K562 (cell line): ENCODE data around the gene GANAB. TPM values are rescaled to one million over a fixed set of nuclear protein-coding genes. Genes with fewer than 3 reads are reported as not detected.

ENCODE experiments used
- BACH1 ChIP-seq: fragments of 200-800 bp; sonication (Bioruptor generic); IDR thresholded peaks from 2 replicates; pipeline ENCODE4 v1.6.1; 2016; ENCODE audit warnings: missing genetic modification characterization, missing compliant biosample characterization
- ETS2 ChIP-seq: IDR thresholded peaks from 2 replicates; pipeline ENCODE4 v1.6.1; 2016; ENCODE audit warnings: borderline replicate concordance, missing genetic modification characterization, mild to moderate bottlenecking, moderate library complexity, missing compliant biosample characterization; ENCODE audit not compliant: poor library complexity, severe bottlenecking
- FUS ChIP-seq: fragments of 200-400 bp; formaldehyde crosslinking; optimal IDR thresholded peaks from 2 replicates; pipeline ENCODE3; 2017; ENCODE audit warnings: low read depth, low read length
- HLTF ChIP-seq: fragments of 450-650 bp; IDR thresholded peaks from 2 replicates; pipeline ENCODE4 v1.6.1; 2016
- MEF2D ChIP-seq: conservative IDR thresholded peaks from 2 replicates; pipeline ENCODE4 v1.6.1; 2016; ENCODE audit warnings: low read depth, missing genetic modification characterization, missing compliant biosample characterization
- NR3C1 ChIP-seq: sonication (generic); formaldehyde crosslinking; IDR thresholded peaks from 2 replicates; pipeline ENCODE4 v1.8.1; 2022; ENCODE audit warnings: missing genetic modification reagents
- PURB ChIP-seq: sonication (generic); formaldehyde crosslinking; IDR thresholded peaks from 2 replicates; pipeline ENCODE4 v1.9.0; 2021; ENCODE audit warnings: low read depth, mild to moderate bottlenecking, missing genetic modification reagents
- SIX5 ChIP-seq, 2 experiments: IDR thresholded peaks; 2 replicates each; pipeline ENCODE4 v1.6.1; 2011; ENCODE audit warnings: low read length in 2 of 2, borderline replicate concordance in 1 of 2, low read depth in 1 of 2, mild to moderate bottlenecking in 1 of 2, moderate library complexity in 1 of 2; ENCODE audit not compliant: insufficient read depth in 1 of 2
- SMARCB1 ChIP-seq: IDR thresholded peaks from 2 replicates; pipeline ENCODE4 v1.6.1; 2011; ENCODE audit warnings: improper control_type of control experiment, low read depth; ENCODE audit not compliant: insufficient read length
- SRSF3 ChIP-seq: fragments of 200-400 bp; formaldehyde crosslinking; IDR thresholded peaks from 2 replicates; pipeline ENCODE4 v1.6.1; 2016; ENCODE audit warnings: mild to moderate bottlenecking, low read length, moderate library complexity; ENCODE audit not compliant: insufficient read depth
- STAT5B ChIP-seq: fragments of 250-450 bp; sonication (Bioruptor Pico); IDR thresholded peaks from 2 replicates; pipeline ENCODE4 v1.8.0; 2021; ENCODE audit warnings: mild to moderate bottlenecking, inconsistent platforms
- TCF7 ChIP-seq: sonication (generic); IDR thresholded peaks from 2 replicates; pipeline ENCODE4 v1.6.1; 2016; ENCODE audit warnings: antibody characterized with exemption, borderline replicate concordance
- TRIM28 ChIP-seq: fragments of 450-650 bp; IDR thresholded peaks from 2 replicates; pipeline ENCODE4 v1.6.1; 2017
- polyA plus RNA-seq, 8 experiments: library from polyadenylated mRNA; depleted of rRNA in 4 of 8; stranded (reverse) in 5 of 8; unstranded in 3 of 8; fragments of >200 nt; fragmentation: Nextera tagmentation in 2 of 8; fragmentation: Illumina TruSeq in 1 of 8; extraction: Ambion mirVana in 2 of 8; extraction: Trizol in 1 of 8; gene quantifications; 2 replicates each; pipeline versions ENCODE4 v1.2.1 to v1.2.3, GENCODE V29; 2011 to 2014; ENCODE audit warnings: inconsistent platforms in 1 of 8, missing spikeins in 1 of 8
- total RNA-seq, 7 experiments: library from RNA; depleted of rRNA in 6 of 7; stranded (reverse); fragments of >200 nt in 6 of 7; fragmentation: Illumina TruSeq in 2 of 7; extraction: Trizol in 2 of 7; gene quantifications; 2 replicates each; pipeline versions ENCODE4 v1.2.1 to v1.2.3, GENCODE V29; 2011 to 2021; ENCODE audit warnings: low replicate concordance in 1 of 7
- TF ChIP-seq, protein P1 (sequence below): fragments of 250-450 bp; sonication (Bioruptor Pico); IDR thresholded peaks from 2 replicates; pipeline ENCODE4 v1.4.0; 2020
- TF ChIP-seq, protein P2 (sequence below): fragments of 200-800 bp; sonication (Bioruptor generic); IDR thresholded peaks from 2 replicates; pipeline ENCODE4 v1.6.1; 2017; ENCODE audit warnings: missing genetic modification characterization, missing compliant biosample characterization
- TF ChIP-seq, protein P3 (sequence below): sonication (generic); formaldehyde crosslinking; IDR thresholded peaks from 2 replicates; pipeline ENCODE4 v1.8.0; 2022; ENCODE audit warnings: mild to moderate bottlenecking, missing genetic modification reagents

GANAB gene
- total and polyA plus RNA-seq, 9 of the 15 experiments (the other 6 are each of a cell fraction or from before 2014, with no cell fraction given), result 6.5 to 284 (median 161) TPM

DNA sequence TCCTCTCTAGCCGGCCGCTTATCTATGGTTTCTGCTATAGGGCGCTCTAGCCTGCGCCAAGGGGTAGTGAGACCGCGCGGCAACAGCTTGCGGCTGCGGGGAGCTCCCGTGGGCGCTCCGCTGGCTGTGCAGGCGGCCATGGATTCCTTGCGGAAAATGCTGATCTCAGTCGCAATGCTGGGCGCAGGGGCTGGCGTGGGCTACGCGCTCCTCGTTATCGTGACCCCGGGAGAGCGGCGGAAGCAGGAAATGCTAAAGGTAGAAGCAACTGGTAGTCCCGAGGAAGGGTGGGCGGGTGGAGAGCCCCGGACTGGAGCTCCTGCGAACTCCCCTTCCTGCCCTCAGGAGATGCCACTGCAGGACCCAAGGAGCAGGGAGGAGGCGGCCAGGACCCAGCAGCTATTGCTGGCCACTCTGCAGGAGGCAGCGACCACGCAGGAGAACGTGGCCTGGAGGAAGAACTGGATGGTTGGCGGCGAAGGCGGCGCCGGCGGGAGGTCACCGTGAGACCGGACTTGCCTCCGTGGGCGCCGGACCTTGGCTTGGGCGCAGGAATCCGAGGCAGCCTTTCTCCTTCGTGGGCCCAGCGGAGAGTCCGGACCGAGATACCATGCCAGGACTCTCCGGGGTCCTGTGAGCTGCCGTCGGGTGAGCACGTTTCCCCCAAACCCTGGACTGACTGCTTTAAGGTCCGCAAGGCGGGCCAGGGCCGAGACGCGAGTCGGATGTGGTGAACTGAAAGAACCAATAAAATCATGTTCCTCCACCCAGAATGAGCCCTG lies 25.4 kb upstream of the GANAB start, which contains the start of the genes LBHD1 and UQCC3 (continued):
- TF ChIP-seq SRSF3 (0 out of 2 replicates have a peak, but pooled peaks have one; percentile 15), SMARCB1 (no peak), HLTF (no peak), BACH1 (tag) (no peak), NR3C1 (CRISPR knock-in tag) (no peak), FUS (no peak), MEF2D (tag) (no peak), PURB (CRISPR knock-in tag) (no peak), TCF7 (no peak), SIX5 (IDR thresholded peaks at IDR 0.05; ENCODE audit: borderline replicate concordance in 1 of 2, insufficient read depth in 1 of 2, low read depth in 1 of 2, low read length in 2 of 2) (no peak), TRIM28 (0 out of 2 replicates have a peak, but pooled peaks have one; percentile 16), STAT5B (CRISPR knock-in tag) (no peak), ETS2 (no peak)
- TF ChIP-seq, protein P1, sequence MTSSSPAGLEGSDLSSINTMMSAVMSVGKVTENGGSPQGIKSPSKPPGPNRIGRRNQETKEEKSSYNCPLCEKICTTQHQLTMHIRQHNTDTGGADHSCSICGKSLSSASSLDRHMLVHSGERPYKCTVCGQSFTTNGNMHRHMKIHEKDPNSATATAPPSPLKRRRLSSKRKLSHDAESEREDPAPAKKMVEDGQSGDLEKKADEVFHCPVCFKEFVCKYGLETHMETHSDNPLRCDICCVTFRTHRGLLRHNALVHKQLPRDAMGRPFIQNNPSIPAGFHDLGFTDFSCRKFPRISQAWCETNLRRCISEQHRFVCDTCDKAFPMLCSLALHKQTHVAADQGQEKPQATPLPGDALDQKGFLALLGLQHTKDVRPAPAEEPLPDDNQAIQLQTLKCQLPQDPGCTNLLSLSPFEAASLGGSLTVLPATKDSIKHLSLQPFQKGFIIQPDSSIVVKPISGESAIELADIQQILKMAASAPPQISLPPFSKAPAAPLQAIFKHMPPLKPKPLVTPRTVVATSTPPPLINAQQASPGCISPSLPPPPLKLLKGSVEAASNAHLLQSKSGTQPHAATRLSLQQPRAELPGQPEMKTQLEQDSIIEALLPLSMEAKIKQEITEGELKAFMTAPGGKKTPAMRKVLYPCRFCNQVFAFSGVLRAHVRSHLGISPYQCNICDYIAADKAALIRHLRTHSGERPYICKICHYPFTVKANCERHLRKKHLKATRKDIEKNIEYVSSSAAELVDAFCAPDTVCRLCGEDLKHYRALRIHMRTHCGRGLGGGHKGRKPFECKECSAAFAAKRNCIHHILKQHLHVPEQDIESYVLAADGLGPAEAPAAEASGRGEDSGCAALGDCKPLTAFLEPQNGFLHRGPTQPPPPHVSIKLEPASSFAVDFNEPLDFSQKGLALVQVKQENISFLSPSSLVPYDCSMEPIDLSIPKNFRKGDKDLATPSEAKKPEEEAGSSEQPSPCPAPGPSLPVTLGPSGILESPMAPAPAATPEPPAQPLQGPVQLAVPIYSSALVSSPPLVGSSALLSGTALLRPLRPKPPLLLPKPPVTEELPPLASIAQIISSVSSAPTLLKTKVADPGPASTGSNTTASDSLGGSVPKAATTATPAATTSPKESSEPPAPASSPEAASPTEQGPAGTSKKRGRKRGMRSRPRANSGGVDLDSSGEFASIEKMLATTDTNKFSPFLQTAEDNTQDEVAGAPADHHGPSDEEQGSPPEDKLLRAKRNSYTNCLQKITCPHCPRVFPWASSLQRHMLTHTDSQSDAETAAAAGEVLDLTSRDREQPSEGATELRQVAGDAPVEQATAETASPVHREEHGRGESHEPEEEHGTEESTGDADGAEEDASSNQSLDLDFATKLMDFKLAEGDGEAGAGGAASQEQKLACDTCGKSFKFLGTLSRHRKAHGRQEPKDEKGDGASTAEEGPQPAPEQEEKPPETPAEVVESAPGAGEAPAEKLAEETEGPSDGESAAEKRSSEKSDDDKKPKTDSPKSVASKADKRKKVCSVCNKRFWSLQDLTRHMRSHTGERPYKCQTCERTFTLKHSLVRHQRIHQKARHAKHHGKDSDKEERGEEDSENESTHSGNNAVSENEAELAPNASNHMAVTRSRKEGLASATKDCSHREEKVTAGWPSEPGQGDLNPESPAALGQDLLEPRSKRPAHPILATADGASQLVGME, result no peak
- TF ChIP-seq, protein P2, sequence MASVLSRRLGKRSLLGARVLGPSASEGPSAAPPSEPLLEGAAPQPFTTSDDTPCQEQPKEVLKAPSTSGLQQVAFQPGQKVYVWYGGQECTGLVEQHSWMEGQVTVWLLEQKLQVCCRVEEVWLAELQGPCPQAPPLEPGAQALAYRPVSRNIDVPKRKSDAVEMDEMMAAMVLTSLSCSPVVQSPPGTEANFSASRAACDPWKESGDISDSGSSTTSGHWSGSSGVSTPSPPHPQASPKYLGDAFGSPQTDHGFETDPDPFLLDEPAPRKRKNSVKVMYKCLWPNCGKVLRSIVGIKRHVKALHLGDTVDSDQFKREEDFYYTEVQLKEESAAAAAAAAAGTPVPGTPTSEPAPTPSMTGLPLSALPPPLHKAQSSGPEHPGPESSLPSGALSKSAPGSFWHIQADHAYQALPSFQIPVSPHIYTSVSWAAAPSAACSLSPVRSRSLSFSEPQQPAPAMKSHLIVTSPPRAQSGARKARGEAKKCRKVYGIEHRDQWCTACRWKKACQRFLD (CRISPR knock-in tag), result no peak; the same call in 1 of the 2 replicates
- TF ChIP-seq, protein P3, sequence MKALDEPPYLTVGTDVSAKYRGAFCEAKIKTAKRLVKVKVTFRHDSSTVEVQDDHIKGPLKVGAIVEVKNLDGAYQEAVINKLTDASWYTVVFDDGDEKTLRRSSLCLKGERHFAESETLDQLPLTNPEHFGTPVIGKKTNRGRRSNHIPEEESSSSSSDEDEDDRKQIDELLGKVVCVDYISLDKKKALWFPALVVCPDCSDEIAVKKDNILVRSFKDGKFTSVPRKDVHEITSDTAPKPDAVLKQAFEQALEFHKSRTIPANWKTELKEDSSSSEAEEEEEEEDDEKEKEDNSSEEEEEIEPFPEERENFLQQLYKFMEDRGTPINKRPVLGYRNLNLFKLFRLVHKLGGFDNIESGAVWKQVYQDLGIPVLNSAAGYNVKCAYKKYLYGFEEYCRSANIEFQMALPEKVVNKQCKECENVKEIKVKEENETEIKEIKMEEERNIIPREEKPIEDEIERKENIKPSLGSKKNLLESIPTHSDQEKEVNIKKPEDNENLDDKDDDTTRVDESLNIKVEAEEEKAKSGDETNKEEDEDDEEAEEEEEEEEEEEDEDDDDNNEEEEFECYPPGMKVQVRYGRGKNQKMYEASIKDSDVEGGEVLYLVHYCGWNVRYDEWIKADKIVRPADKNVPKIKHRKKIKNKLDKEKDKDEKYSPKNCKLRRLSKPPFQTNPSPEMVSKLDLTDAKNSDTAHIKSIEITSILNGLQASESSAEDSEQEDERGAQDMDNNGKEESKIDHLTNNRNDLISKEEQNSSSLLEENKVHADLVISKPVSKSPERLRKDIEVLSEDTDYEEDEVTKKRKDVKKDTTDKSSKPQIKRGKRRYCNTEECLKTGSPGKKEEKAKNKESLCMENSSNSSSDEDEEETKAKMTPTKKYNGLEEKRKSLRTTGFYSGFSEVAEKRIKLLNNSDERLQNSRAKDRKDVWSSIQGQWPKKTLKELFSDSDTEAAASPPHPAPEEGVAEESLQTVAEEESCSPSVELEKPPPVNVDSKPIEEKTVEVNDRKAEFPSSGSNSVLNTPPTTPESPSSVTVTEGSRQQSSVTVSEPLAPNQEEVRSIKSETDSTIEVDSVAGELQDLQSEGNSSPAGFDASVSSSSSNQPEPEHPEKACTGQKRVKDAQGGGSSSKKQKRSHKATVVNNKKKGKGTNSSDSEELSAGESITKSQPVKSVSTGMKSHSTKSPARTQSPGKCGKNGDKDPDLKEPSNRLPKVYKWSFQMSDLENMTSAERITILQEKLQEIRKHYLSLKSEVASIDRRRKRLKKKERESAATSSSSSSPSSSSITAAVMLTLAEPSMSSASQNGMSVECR (CRISPR knock-in tag), result peak; percentile 92
